HepG2 (cell line): ENCODE measurements around the gene COQ8A.

Experiments used
- ARNTL ChIP-seq: sonication (generic); formaldehyde crosslinking; IDR thresholded peaks from 2 replicates; pipeline ENCODE4 v1.4.0; 2020; ENCODE audit warnings: mild to moderate bottlenecking, missing genetic modification reagents
- CHD4 ChIP-seq: fragments of 200-600 bp; sonication (generic); IDR thresholded peaks from 2 replicates; pipeline ENCODE4 v1.7.0; 2017; ENCODE audit warnings: mild to moderate bottlenecking, low read length, borderline replicate concordance
- EZH2 ChIP-seq: conservative IDR thresholded peaks from 2 replicates; pipeline ENCODE4 v1.6.1; 2012; ENCODE audit warnings: mild to moderate bottlenecking, low read depth, low read length, moderate library complexity
- KMT2A ChIP-seq: sonication (generic); formaldehyde crosslinking; IDR thresholded peaks from 2 replicates; pipeline ENCODE4 v1.4.0; 2020; ENCODE audit warnings: missing genetic modification reagents
- POLR2A ChIP-seq, 2 experiments: IDR thresholded peaks; 2 replicates each; pipeline ENCODE4 v1.6.1; 2011; ENCODE audit warnings: low read depth in 2 of 2, low read length in 2 of 2, mild to moderate bottlenecking in 1 of 2, moderate library complexity in 1 of 2; ENCODE audit not compliant: insufficient read depth in 1 of 2
- RAD21 ChIP-seq: fragments of 450-650 bp; formaldehyde crosslinking; IDR thresholded peaks from 2 replicates; pipeline ENCODE4 v1.5.0; 2020; ENCODE audit warnings: mild to moderate bottlenecking
- TAF1 ChIP-seq: sonication (generic); formaldehyde crosslinking; IDR thresholded peaks from 2 replicates; pipeline ENCODE4 v1.4.0; 2020; ENCODE audit warnings: missing genetic modification reagents
- TBP ChIP-seq: sonication (generic); formaldehyde crosslinking; IDR thresholded peaks from 2 replicates; pipeline ENCODE4 v1.5.0; 2020; ENCODE audit warnings: missing genetic modification reagents
- TBX2 ChIP-seq: sonication (generic); formaldehyde crosslinking; IDR thresholded peaks from 2 replicates; pipeline ENCODE4 v1.5.0; 2020; ENCODE audit warnings: missing genetic modification reagents, mild to moderate bottlenecking, borderline replicate concordance
- ZNF263 ChIP-seq: sonication (generic); formaldehyde crosslinking; IDR thresholded peaks from 2 replicates; pipeline ENCODE4 v1.4.0; 2020; ENCODE audit warnings: missing genetic modification reagents
- ZNF460 ChIP-seq: sonication (generic); formaldehyde crosslinking; IDR thresholded peaks from 2 replicates; pipeline ENCODE4 v1.5.1; 2020; ENCODE audit warnings: missing genetic modification reagents, mild to moderate bottlenecking, borderline replicate concordance
- TF ChIP-seq, protein P1 (sequence below): sonication (generic); formaldehyde crosslinking; IDR thresholded peaks from 2 replicates; pipeline ENCODE4 v1.5.0; 2020; ENCODE audit warnings: mild to moderate bottlenecking, missing genetic modification reagents, moderate library complexity

DNA sequence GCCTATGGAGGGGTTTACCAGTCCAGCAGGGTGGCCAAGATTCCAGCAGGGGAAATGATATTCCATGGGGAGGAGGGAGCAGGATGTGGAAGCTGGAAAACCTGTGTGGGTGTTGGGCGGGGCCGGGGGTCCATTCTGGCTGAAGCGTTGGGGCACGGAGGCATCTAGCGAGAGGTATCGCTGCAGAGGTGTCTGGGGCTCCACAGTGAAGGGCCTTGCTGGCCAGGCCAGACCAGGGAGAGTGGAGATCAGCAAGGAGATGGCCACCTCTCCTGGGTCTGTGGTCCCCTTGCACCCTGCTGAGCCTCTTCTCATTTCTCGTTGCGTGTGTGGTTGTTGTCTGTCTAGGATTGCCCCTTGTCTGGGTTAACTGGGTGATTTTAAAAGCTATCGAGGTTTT lies 6.2 kb downstream of the COQ8A start:
- TF ChIP-seq RAD21 (CRISPR knock-in tag) (no peak), TBP (CRISPR knock-in tag) (no peak), ARNTL (no peak), POLR2A (IDR thresholded peaks at IDR 0.05; ENCODE audit: insufficient read depth in 1 of 2, low read depth in 2 of 2, low read length in 2 of 2) (no peak), TBX2 (no peak), CHD4 (no peak), ZNF263 (CRISPR knock-in tag) (no peak), EZH2 (no peak), ZNF460 (no peak), TAF1 (CRISPR knock-in tag) (no peak), KMT2A (CRISPR knock-in tag) (no peak)
- TF ChIP-seq, protein P1, sequence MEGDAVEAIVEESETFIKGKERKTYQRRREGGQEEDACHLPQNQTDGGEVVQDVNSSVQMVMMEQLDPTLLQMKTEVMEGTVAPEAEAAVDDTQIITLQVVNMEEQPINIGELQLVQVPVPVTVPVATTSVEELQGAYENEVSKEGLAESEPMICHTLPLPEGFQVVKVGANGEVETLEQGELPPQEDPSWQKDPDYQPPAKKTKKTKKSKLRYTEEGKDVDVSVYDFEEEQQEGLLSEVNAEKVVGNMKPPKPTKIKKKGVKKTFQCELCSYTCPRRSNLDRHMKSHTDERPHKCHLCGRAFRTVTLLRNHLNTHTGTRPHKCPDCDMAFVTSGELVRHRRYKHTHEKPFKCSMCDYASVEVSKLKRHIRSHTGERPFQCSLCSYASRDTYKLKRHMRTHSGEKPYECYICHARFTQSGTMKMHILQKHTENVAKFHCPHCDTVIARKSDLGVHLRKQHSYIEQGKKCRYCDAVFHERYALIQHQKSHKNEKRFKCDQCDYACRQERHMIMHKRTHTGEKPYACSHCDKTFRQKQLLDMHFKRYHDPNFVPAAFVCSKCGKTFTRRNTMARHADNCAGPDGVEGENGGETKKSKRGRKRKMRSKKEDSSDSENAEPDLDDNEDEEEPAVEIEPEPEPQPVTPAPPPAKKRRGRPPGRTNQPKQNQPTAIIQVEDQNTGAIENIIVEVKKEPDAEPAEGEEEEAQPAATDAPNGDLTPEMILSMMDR (CRISPR knock-in tag) = no peak
